ENCODE data around the gene BLVRB. TPM values are rescaled to one million over a fixed set of nuclear protein-coding genes. Genes with fewer than 3 reads are reported as not detected.

Gene BLVRB
- total and polyA plus RNA-seq, 2 experiments from 2014 or later: 50.7 to 56.9 TPM

DNA sequence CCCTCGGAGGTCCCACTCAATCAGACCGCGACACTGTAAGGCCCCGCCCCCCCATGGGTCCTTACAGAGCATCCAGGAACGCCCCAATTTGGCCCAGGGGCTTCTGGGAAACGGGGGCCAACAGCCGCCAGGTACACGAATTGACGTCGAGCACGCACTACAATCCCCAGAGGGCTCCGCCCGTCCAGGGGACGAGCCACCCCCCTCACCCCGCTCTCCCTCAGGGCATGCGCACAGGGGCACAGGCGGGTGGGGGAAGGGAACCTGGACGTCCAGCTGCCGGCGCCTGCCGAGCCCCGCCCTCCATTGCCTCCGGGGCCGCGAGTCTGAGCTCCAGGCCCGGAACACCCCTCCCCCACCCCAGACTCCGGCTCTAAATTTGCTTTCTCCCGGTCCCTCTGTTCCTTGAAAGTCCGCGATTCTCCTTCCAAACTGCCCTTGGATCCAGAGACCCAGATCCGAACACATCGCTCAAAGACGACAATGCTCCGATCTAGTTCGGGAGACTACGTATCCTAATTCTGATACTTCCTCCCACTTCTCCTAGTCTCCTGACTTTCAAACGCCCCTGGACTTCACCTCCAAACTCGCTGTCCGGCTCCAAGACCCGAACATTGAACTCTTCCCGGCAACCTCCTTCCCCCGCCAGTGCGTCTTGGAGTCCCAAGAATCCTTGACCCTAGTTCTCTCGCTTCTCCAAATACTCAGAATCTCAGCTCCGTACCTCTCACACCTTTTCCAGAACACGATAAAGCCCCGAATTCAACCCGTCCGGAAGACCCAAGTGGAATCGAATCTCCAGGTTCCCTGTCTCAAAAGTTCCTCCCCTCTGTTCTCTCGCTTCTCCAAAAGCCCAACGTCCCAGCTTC lies 22.2 kb downstream of the BLVRB start:
- Histone ChIP-seq H2AFZ (peak overlapping the region; percentile 59), H3K27me3 (replicated peaks; ENCODE audit: insufficient read depth) (no peaks in the 10 kb centered on the region), H3K36me3 (ENCODE audit: low read depth) (peaks cover 15% of the 10 kb centered on the region; the same call in 1 of the 2 replicates), H4K20me1 (ENCODE audit: insufficient read depth) (no peaks in the 10 kb centered on the region), H3F3A (ENCODE audit: insufficient read depth) (peaks cover 40% of the 10 kb centered on the region), H3K4me1 (ENCODE audit: insufficient read depth) (peaks cover 18% of the 10 kb centered on the region), H3K9ac (peak overlapping the region; percentile 99), H3K4me2 (ENCODE audit: unreplicated experiment) (peak overlapping the region; percentile 86), H3K4me3 (peak overlapping the region; percentile 99), H3K9me3 (ENCODE audit: low read depth) (no peaks in the 10 kb centered on the region), H3K27ac (peak overlapping the region; percentile 97), H3K79me2 (ENCODE audit: insufficient read depth) (peaks cover 45% of the 10 kb centered on the region), H3K9me2 (ENCODE audit: insufficient read depth) (no peaks in the 10 kb centered on the region)
- 1 to 2% methylated on average over 47 to 51 of the region's 52 CpGs for WGBS, 2 experiments (ENCODE audit: low coverage in 1 of 2, low lambda C conversion rate in 2 of 2, missing lambda C conversion rate in 2 of 2)
- TF ChIP-seq EZH2phosphoT487 (IDR thresholded peaks at IDR 0.05; ENCODE audit: insufficient read depth, low read depth): no peak
- no peak for TF ChIP-seq EZH2 (IDR thresholded peaks at IDR 0.05; ENCODE audit: insufficient read depth, poor library complexity, severe bottlenecking)
- in situ Hi-C loops (cut with MboI): no loop called here
- peak; percentile 100 for DNase-seq

DNA sequence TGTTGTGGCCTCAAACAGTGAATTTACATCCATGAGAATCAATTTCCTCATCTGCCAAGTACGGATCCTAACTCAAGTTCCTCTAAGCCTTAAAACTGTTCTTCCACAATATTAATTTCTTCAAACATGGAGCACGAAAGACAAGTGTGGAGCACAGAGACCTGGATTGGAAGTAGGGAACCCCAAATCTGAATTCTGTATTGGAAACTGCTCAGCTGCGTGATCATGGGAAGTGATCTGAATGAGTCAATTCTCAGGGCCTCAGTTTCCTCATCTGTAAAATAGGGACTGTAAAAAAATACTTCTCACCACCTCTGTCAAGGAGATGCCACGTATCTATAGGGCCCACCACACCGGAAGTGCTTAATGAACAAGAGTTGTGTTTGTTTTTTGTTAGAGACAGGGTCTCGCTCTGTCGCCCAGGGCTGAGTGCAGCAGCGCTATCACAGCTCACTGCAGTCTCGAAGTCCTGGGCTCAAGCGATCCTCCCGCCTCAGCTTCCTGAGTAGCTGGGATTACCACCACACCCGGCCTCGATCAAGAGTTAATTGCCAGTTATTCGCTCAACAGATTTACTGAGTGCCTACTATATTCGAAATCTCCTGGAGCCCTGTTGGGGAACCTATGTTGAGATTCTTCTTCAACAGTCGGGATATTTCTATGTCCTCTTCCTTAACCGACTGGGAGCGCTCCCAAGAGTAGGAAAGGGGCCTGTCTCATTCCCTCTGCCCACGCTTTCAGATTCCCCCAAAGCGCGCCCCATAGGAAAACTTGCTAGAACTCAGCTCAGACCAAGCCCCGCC lies 23.0 kb downstream of the BLVRB start:
- TF ChIP-seq EZH2phosphoT487 (IDR thresholded peaks at IDR 0.05; ENCODE audit: insufficient read depth, low read depth) (no peak), EZH2 (IDR thresholded peaks at IDR 0.05; ENCODE audit: insufficient read depth, poor library complexity, severe bottlenecking) (no peak)
- peaks cover 18% of the 10 kb centered on the region for H3K4me1 ChIP-seq (ENCODE audit: insufficient read depth)
- H3K9me2 ChIP-seq (ENCODE audit: insufficient read depth): no peaks in the 10 kb centered on the region
- H3K27ac ChIP-seq: peak overlapping the region; percentile 82
- no peaks in the 10 kb centered on the region for H4K20me1 ChIP-seq (ENCODE audit: insufficient read depth)
- WGBS, 2 experiments (ENCODE audit: low coverage in 1 of 2, low lambda C conversion rate in 2 of 2, missing lambda C conversion rate in 2 of 2): 2 to 5% methylated on average over 22 of the region's 22 CpGs
- peaks cover 15% of the 10 kb centered on the region; the same call in 1 of the 2 replicates for H3K36me3 ChIP-seq (ENCODE audit: low read depth)
- DNase-seq: no peak
- in situ Hi-C loops (cut with MboI): no loop called here
- no peaks in the 10 kb centered on the region for H3K9me3 ChIP-seq (ENCODE audit: low read depth)
- peaks cover 40% of the 10 kb centered on the region for H3F3A ChIP-seq (ENCODE audit: insufficient read depth)
- H3K4me2 ChIP-seq (ENCODE audit: unreplicated experiment): peak overlapping the region; percentile 85
- H3K79me2 ChIP-seq (ENCODE audit: insufficient read depth): peaks cover 45% of the 10 kb centered on the region
- no peaks in the 10 kb centered on the region for H3K27me3 ChIP-seq (replicated peaks; ENCODE audit: insufficient read depth)
- H3K9ac ChIP-seq: peak overlapping the region; percentile 85
- H3K4me3 ChIP-seq: peak overlapping the region; percentile 99
- no peak overlapping the region for H2AFZ ChIP-seq

DNA sequence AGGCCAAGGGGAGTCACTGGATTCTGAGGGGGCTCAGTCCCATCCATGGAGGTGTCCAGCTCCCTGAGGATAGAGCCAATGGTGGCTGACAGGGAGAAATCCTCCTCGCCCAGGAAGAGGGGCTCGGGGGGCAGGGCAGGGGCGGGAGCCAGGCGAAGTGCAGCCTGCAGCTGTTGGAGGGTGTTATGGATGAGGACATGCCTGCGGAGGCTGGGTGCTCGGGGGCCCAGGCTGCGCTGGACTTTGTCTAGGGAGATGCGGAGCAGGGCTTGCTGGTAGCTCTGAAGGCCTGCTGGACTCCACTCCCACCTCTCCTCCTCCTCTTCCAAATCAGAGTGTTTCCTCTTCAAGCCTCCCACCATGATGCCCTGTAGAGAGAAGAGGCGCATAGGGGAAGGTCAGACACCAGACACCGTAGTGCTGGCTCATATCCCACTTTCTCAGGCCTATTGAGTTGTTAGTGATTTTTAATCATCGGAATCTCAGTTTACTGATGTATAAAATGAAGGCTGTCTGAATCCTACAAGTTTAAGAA lies 23.8 kb downstream of the BLVRB start:
- TF ChIP-seq EZH2phosphoT487 (IDR thresholded peaks at IDR 0.05; ENCODE audit: insufficient read depth, low read depth): no peak
- no peak for TF ChIP-seq EZH2 (IDR thresholded peaks at IDR 0.05; ENCODE audit: insufficient read depth, poor library complexity, severe bottlenecking)
- peaks cover 15% of the 10 kb centered on the region; the same call in 1 of the 2 replicates for H3K36me3 ChIP-seq (ENCODE audit: low read depth)
- peaks cover 45% of the 10 kb centered on the region for H3K79me2 ChIP-seq (ENCODE audit: insufficient read depth)
- H3K4me3 ChIP-seq: peak overlapping the region; percentile 99
- no peaks in the 10 kb centered on the region for H3K27me3 ChIP-seq (replicated peaks; ENCODE audit: insufficient read depth)
- WGBS, 2 experiments (ENCODE audit: low coverage in 1 of 2, low lambda C conversion rate in 2 of 2, missing lambda C conversion rate in 2 of 2): 62 to 63% methylated on average over 8 to 11 of the region's 11 CpGs
- H4K20me1 ChIP-seq (ENCODE audit: insufficient read depth): no peaks in the 10 kb centered on the region
- no peaks in the 10 kb centered on the region for H3K9me2 ChIP-seq (ENCODE audit: insufficient read depth)
- H3F3A ChIP-seq (ENCODE audit: insufficient read depth): peaks cover 40% of the 10 kb centered on the region
- H3K9ac ChIP-seq: peak overlapping the region; percentile 85
- no peak overlapping the region for H2AFZ ChIP-seq
- DNase-seq: no peak
- peaks cover 18% of the 10 kb centered on the region for H3K4me1 ChIP-seq (ENCODE audit: insufficient read depth)
- peak overlapping the region; percentile 82 for H3K27ac ChIP-seq
- H3K9me3 ChIP-seq (ENCODE audit: low read depth): no peaks in the 10 kb centered on the region
- in situ Hi-C loops (cut with MboI): no loop called here
- peak overlapping the region; percentile 85 for H3K4me2 ChIP-seq (ENCODE audit: unreplicated experiment)

DNA sequence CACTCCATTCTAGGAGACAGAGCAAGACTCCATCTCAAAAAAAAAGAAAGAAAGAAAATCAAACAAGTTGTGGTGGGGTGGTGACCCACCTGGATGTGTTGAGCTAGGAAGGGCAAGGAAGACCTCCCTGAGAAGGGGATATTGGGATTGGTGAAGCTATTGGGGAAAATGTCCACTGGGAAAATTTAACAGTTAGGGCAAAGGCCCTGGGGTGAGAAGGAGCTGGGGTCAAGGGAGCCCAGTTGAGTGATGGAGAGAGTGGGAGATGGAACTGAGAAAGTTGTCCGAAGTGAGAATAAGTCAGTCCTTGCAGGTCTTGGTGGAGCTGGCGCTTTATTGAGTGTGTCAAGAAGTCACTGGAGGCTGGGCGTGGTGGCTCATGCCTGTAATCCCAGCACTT lies 27.3 kb downstream of the BLVRB start:
- Histone ChIP-seq H4K20me1 (ENCODE audit: insufficient read depth) (no peaks in the 10 kb centered on the region), H3F3A (ENCODE audit: insufficient read depth) (peaks cover 48% of the 10 kb centered on the region), H3K9me3 (ENCODE audit: low read depth) (no peaks in the 10 kb centered on the region), H3K79me2 (ENCODE audit: insufficient read depth) (peaks cover 36% of the 10 kb centered on the region), H3K4me3 (no peak overlapping the region), H3K36me3 (ENCODE audit: low read depth) (peaks cover 15% of the 10 kb centered on the region; the same call in 1 of the 2 replicates), H3K27me3 (replicated peaks; ENCODE audit: insufficient read depth) (no peaks in the 10 kb centered on the region), H3K9me2 (ENCODE audit: insufficient read depth) (no peaks in the 10 kb centered on the region), H3K4me2 (ENCODE audit: unreplicated experiment) (no peak overlapping the region), H3K4me1 (ENCODE audit: insufficient read depth) (peaks cover 19% of the 10 kb centered on the region; the same call in 1 of the 2 replicates), H2AFZ (no peak overlapping the region), H3K27ac (no peak overlapping the region), H3K9ac (no peak overlapping the region)
- DNase-seq: no peak
- WGBS, 2 experiments (ENCODE audit: low coverage in 1 of 2, low lambda C conversion rate in 2 of 2, missing lambda C conversion rate in 2 of 2): 82 to 87% methylated on average over 3 of the region's 3 CpGs
- in situ Hi-C loops (cut with MboI): no loop called here
- TF ChIP-seq EZH2phosphoT487 (IDR thresholded peaks at IDR 0.05; ENCODE audit: insufficient read depth, low read depth) (no peak), EZH2 (IDR thresholded peaks at IDR 0.05; ENCODE audit: insufficient read depth, poor library complexity, severe bottlenecking) (no peak)

Data from GM23248 (cell line).